IPS-20b (cell line): Measurements from ENCODE around the gene PAAF1.
"Not testable (repeated sequence)": the region's sequence is repeated elsewhere in the genome, so short reads cannot be mapped to it uniquely, and the experiment has no call there.

ENCODE experiments used
- H3K27ac ChIP-seq: one replicate; pipeline ENCODE4 v1.5.1; 2013; ENCODE audit warnings: low read length
- H3K27me3 ChIP-seq: 2 replicates; pipeline ENCODE4 v1.6.1; 2013; ENCODE audit warnings: mild to moderate bottlenecking, low read length, inconsistent platforms; ENCODE audit not compliant: insufficient read depth
- H3K36me3 ChIP-seq: 2 replicates; pipeline ENCODE4 v1.6.1; 2013; ENCODE audit warnings: low read depth, mild to moderate bottlenecking, inconsistent platforms, low read length, moderate library complexity; ENCODE audit not compliant: insufficient read depth
- H3K4me1 ChIP-seq: 2 replicates; pipeline ENCODE4 v1.6.1; 2013; ENCODE audit warnings: mild to moderate bottlenecking, control low read depth, inconsistent platforms, low read length, moderate library complexity; ENCODE audit not compliant: insufficient read depth
- H3K4me3 ChIP-seq: 2 replicates; pipeline ENCODE4 v1.5.1; 2013; ENCODE audit warnings: mild to moderate bottlenecking, low read length, inconsistent platforms
- H3K9ac ChIP-seq: 2 replicates; pipeline ENCODE4 v1.6.1; 2013; ENCODE audit warnings: low read depth, mild to moderate bottlenecking, inconsistent platforms, low read length, moderate library complexity
- H3K9me3 ChIP-seq: 2 replicates; pipeline ENCODE4 v1.6.1; 2013; ENCODE audit warnings: mild to moderate bottlenecking, low read depth, low read length, inconsistent platforms; ENCODE audit not compliant: insufficient read depth

PAAF1 gene

GRCh38 chr11:73929388-73929787 lies 52.6 kb downstream of the PAAF1 start:
- H3K9me3 ChIP-seq, result no peaks in the 10 kb centered on the region
- H3K4me3 ChIP-seq, result no peak overlapping the region
- no peak overlapping the region for H3K27ac ChIP-seq
- H3K4me1 ChIP-seq, result peaks cover 5% of the 10 kb centered on the region; the same call in 1 of the 2 replicates
- H3K9ac ChIP-seq, result no peak overlapping the region
- H3K36me3 ChIP-seq, result peaks cover 27% of the 10 kb centered on the region
- H3K27me3 ChIP-seq, result no peaks in the 10 kb centered on the region

GRCh38 chr11:73931039-73931645 lies 54.3 kb downstream of the PAAF1 start:
- H3K9me3 ChIP-seq, result no peaks in the 10 kb centered on the region
- peaks cover 5% of the 10 kb centered on the region; the same call in 1 of the 2 replicates for H3K4me1 ChIP-seq
- H3K36me3 ChIP-seq, result peaks cover 30% of the 10 kb centered on the region
- H3K9ac ChIP-seq, result 0 out of 2 replicates have a peak overlapping the region, but pooled peaks have one; percentile 43
- no peak overlapping the region for H3K27ac ChIP-seq
- no peaks in the 10 kb centered on the region for H3K27me3 ChIP-seq
- H3K4me3 ChIP-seq, result no peak overlapping the region

- H3K4me3 ChIP-seq, result no peak overlapping the region
- peaks cover 26% of the 10 kb centered on the region for H3K36me3 ChIP-seq
- H3K9me3 ChIP-seq, result no peaks in the 10 kb centered on the region
- no peaks in the 10 kb centered on the region for H3K27me3 ChIP-seq
- no peak overlapping the region for H3K9ac ChIP-seq
- H3K4me1 ChIP-seq, result peaks cover 5% of the 10 kb centered on the region; the same call in 1 of the 2 replicates
- no peak overlapping the region for H3K27ac ChIP-seq
Measured at GRCh38 chr11:73931951-73932350, 55.2 kb downstream of the PAAF1 start.

GRCh38 chr11:73932781-73933180 lies 56.0 kb downstream of the PAAF1 start:
- H3K36me3 ChIP-seq, result peaks cover 19% of the 10 kb centered on the region
- H3K9ac ChIP-seq, result no peak overlapping the region
- H3K4me3 ChIP-seq, result no peak overlapping the region
- no peaks in the 10 kb centered on the region for H3K27me3 ChIP-seq
- H3K9me3 ChIP-seq, result no peaks in the 10 kb centered on the region
- H3K4me1 ChIP-seq, result peaks cover 5% of the 10 kb centered on the region; the same call in 1 of the 2 replicates
- no peak overlapping the region for H3K27ac ChIP-seq

- H3K4me3 ChIP-seq, H3K27me3 ChIP-seq, H3K27ac ChIP-seq: not testable (repeated sequence)
Measured at GRCh38 chr11:73936047-73936446, 59.2 kb downstream of the PAAF1 start.

GRCh38 chr11:73939096-73939495 lies 62.3 kb downstream of the PAAF1 start:
- Histone ChIP-seq H3K9ac (no peak overlapping the region), H3K27me3 (no peaks in the 10 kb centered on the region), H3K4me3 (no peak overlapping the region), H3K4me1 (no peaks in the 10 kb centered on the region), H3K36me3 (peaks cover 6% of the 10 kb centered on the region; the same call in 1 of the 2 replicates), H3K27ac (no peak overlapping the region), H3K9me3 (peaks cover 28% of the 10 kb centered on the region)

More at GRCh38 chr11:73936047-73936446, 59.2 kb downstream of the PAAF1 start:
- not testable (repeated sequence) for H3K9ac ChIP-seq, H3K4me1 ChIP-seq, H3K36me3 ChIP-seq
- H3K9me3 ChIP-seq, result peaks cover 22% of the 10 kb centered on the region

- Histone ChIP-seq H3K27ac (no peak overlapping the region), H3K9ac (no peak overlapping the region), H3K4me3 (no peak overlapping the region), H3K9me3 (peaks cover 28% of the 10 kb centered on the region), H3K36me3 (no peaks in the 10 kb centered on the region), H3K27me3 (no peaks in the 10 kb centered on the region), H3K4me1 (no peaks in the 10 kb centered on the region)
Measured at GRCh38 chr11:73940801-73941570, 64.2 kb downstream of the PAAF1 start.

GRCh38 chr11:73942010-73942409 lies 65.2 kb downstream of the PAAF1 start:
- H3K36me3 ChIP-seq, result no peaks in the 10 kb centered on the region
- H3K27me3 ChIP-seq, result no peaks in the 10 kb centered on the region
- H3K9me3 ChIP-seq, result peaks cover 36% of the 10 kb centered on the region
- no peak overlapping the region for H3K4me3 ChIP-seq
- no peak overlapping the region for H3K9ac ChIP-seq
- no peak overlapping the region for H3K27ac ChIP-seq
- no peaks in the 10 kb centered on the region for H3K4me1 ChIP-seq

GRCh38 chr11:73944085-73944484 lies 67.3 kb downstream of the PAAF1 start:
- no peak overlapping the region for H3K9ac ChIP-seq
- H3K27me3 ChIP-seq, result no peaks in the 10 kb centered on the region
- H3K4me3 ChIP-seq, result no peak overlapping the region
- H3K36me3 ChIP-seq, result no peaks in the 10 kb centered on the region
- H3K4me1 ChIP-seq, result no peaks in the 10 kb centered on the region
- peaks cover 29% of the 10 kb centered on the region for H3K9me3 ChIP-seq
- no peak overlapping the region for H3K27ac ChIP-seq

GRCh38 chr11:73944901-73945300 lies 68.1 kb downstream of the PAAF1 start:
- no peak overlapping the region for H3K9ac ChIP-seq
- H3K4me1 ChIP-seq, result no peaks in the 10 kb centered on the region
- no peak overlapping the region for H3K27ac ChIP-seq
- H3K36me3 ChIP-seq, result no peaks in the 10 kb centered on the region
- H3K27me3 ChIP-seq, result no peaks in the 10 kb centered on the region
- H3K9me3 ChIP-seq, result peaks cover 22% of the 10 kb centered on the region
- no peak overlapping the region for H3K4me3 ChIP-seq

- no peaks in the 10 kb centered on the region for H3K36me3 ChIP-seq
- H3K4me3 ChIP-seq, result no peak overlapping the region
Measured at GRCh38 chr11:73945396-73945795, 68.6 kb downstream of the PAAF1 start.

More at GRCh38 chr11:73945396-73945795, 68.6 kb downstream of the PAAF1 start:
- Histone ChIP-seq H3K4me1 (no peaks in the 10 kb centered on the region), H3K9me3 (peaks cover 20% of the 10 kb centered on the region), H3K9ac (no peak overlapping the region), H3K27me3 (no peaks in the 10 kb centered on the region), H3K27ac (no peak overlapping the region)
